Endothelial cell of umbilical vein (primary cell): ENCODE measurements around the gene STAC3. TPM values are rescaled to one million over a fixed set of nuclear protein-coding genes. Genes with fewer than 3 reads are reported as not detected.
A peak's percentile ranks its signal among the peaks of the same experiment; 100 is the strongest.

Experiments used
- BruUV-seq: library from RNA; stranded (reverse); fragments of 400-500 nt; replicated peaks from 2 replicates; lab custom pipeline; 2021; lab: Mats Ljungman, UMichigan
- CTCF ChIA-PET: fragments of 300-600, 350-600 bp; sonication (Branson Sonifier 250); formaldehyde crosslinking; loops from one replicate; lab custom pipeline; 2021; ENCODE audit warnings: antibody characterized with exemption, inconsistent platforms; lab: Charles Lee
- POLR2A ChIA-PET: fragments of 300-600, 350-600 bp; sonication (Branson Sonifier 250); formaldehyde crosslinking; loops from one replicate; lab custom pipeline; 2021; ENCODE audit warnings: antibody characterized with exemption, inconsistent platforms; lab: Charles Lee
- DNase-seq: peaks from one replicate; pipeline ENCODE4 v3.0.0-alpha.2; 2011; ENCODE audit warnings: low read depth, low spot score
- FAIRE-seq: peaks from 2 replicates; lab custom pipeline; 2011; peaks lifted over from hg19 to GRCh38; lab: Jason Lieb, UNC
- H2AFZ ChIP-seq: 2 replicates; pipeline ENCODE4 v1.6.0; 2012; ENCODE audit warnings: low read depth, low read length, control low read depth, inconsistent platforms
- H3K27ac ChIP-seq: 2 replicates; pipeline ENCODE4 v1.5.1; 2011; ENCODE audit warnings: low read depth, mild to moderate bottlenecking, control low read depth, low read length, moderate library complexity; ENCODE audit not compliant: insufficient read depth
- H3K27me3 ChIP-seq, 2 experiments: 2 replicates each; pipeline versions ENCODE4 v1.6.0 to v1.6.1; 2011; ENCODE audit warnings: low read length in 2 of 2, mixed read lengths in 1 of 2; ENCODE audit not compliant: control insufficient read depth in 2 of 2, insufficient read depth in 2 of 2
- H3K36me3 ChIP-seq, 2 experiments: 2 replicates in 1 of 2; 3 replicates in 1 of 2; pipeline ENCODE4 v1.5.1; 2011; ENCODE audit warnings: low read length in 2 of 2, mild to moderate bottlenecking in 1 of 2, moderate library complexity in 1 of 2; ENCODE audit not compliant: control insufficient read depth in 2 of 2, insufficient read depth in 2 of 2; ENCODE audit errors: extremely low read depth in 1 of 2
- H3K4me1 ChIP-seq: 3 replicates; pipeline ENCODE4 v1.5.1; 2011; ENCODE audit warnings: mild to moderate bottlenecking, low read length; ENCODE audit not compliant: control insufficient read depth, insufficient read depth; ENCODE audit errors: extremely low read depth
- H3K4me2 ChIP-seq: 2 replicates; pipeline ENCODE4 v1.6.1; 2011; ENCODE audit warnings: low read length, control low read depth, mixed read lengths; ENCODE audit not compliant: insufficient read depth
- H3K4me3 ChIP-seq, 3 experiments: fragments of 200-600 bp in 1 of 3; sonication (generic), shearing (Covaris generic) in 1 of 3; replicated peaks in 1 of 3; 2 replicates each; pipeline ENCODE4 v1.5.1; 2011 to 2016; ENCODE audit warnings: control low read depth in 3 of 3, low read length in 3 of 3, mild to moderate bottlenecking in 2 of 3, inconsistent platforms in 1 of 3, low read depth in 1 of 3, moderate library complexity in 1 of 3; ENCODE audit not compliant: insufficient read depth in 1 of 3
- H3K79me2 ChIP-seq: 2 replicates; pipeline ENCODE4 v1.6.0; 2012; ENCODE audit warnings: low read length, inconsistent platforms; ENCODE audit not compliant: control insufficient read depth, insufficient read depth
- H3K9ac ChIP-seq: replicated peaks from 2 replicates; pipeline ENCODE3; 2011; ENCODE audit warnings: low read length, control low read depth; ENCODE audit not compliant: insufficient read depth; ENCODE audit errors: extremely low read depth
- H3K9me1 ChIP-seq: replicated peaks from 3 replicates; pipeline ENCODE4 v1.6.0; 2011; ENCODE audit warnings: mild to moderate bottlenecking, low read length; ENCODE audit not compliant: control insufficient read depth, insufficient read depth; ENCODE audit errors: extremely low read depth
- H3K9me3 ChIP-seq: replicated peaks from 2 replicates; pipeline ENCODE4 v1.5.1; 2012; ENCODE audit warnings: low read length, inconsistent platforms; ENCODE audit not compliant: control insufficient read depth, insufficient read depth
- H4K20me1 ChIP-seq: replicated peaks from 2 replicates; pipeline ENCODE3; 2011; ENCODE audit warnings: mild to moderate bottlenecking, low read length; ENCODE audit not compliant: control insufficient read depth, insufficient read depth; ENCODE audit errors: extremely low read depth
- EZH2 ChIP-seq: IDR thresholded peaks from 2 replicates; pipeline ENCODE4 v1.6.1; 2012; ENCODE audit warnings: borderline replicate concordance, low read depth, mild to moderate bottlenecking, moderate library complexity, low read length, inconsistent platforms; ENCODE audit not compliant: severe bottlenecking
- GATA2 ChIP-seq: IDR thresholded peaks from 2 replicates; pipeline ENCODE4 v1.7.0; 2011; ENCODE audit warnings: low read depth, mild to moderate bottlenecking, moderate library complexity, mixed read lengths, low read length; ENCODE audit not compliant: insufficient read length, insufficient read depth
- POLR2AphosphoS5 ChIP-seq: IDR thresholded peaks from 2 replicates; pipeline ENCODE4 v1.6.1; 2012; ENCODE audit warnings: low read depth, mild to moderate bottlenecking, control low read depth, low read length, moderate library complexity; ENCODE audit not compliant: insufficient read depth
- dilution Hi-C: fragments of 300-500 bp; cut with MboI; formaldehyde crosslinking; loops from one replicate; pipeline ENCODE4 v1.15.0; 2019; ENCODE audit warnings: low sequenced_read_pairs; ENCODE audit not compliant: extremely low pct_ligation_motif_present
- intact Hi-C: fragments of 100-400 bp; cut with micrococcal nuclease; formaldehyde crosslinking; loops from one replicate; pipeline ENCODE4 v1.10.0; 2022
- polyA plus RNA-seq, 4 experiments: library from polyadenylated mRNA; depleted of rRNA in 3 of 4; stranded (reverse) in 3 of 4; unstranded in 1 of 4; fragments of >200 nt; gene quantifications; 2 replicates each; pipeline versions ENCODE4 v1.2.1 to v1.2.3, GENCODE V29; 2011 to 2012; ENCODE audit warnings: missing spikeins in 1 of 4
- total RNA-seq: library from RNA; stranded (reverse); gene quantifications from 2 replicates; pipeline ENCODE4 v1.2.3, GENCODE V29; 2021

Gene STAC3
- total and polyA plus RNA-seq, 2 donors (not counting 3 experiments of a cell fraction or from before 2014, with no cell fraction given): 0.36 to 0.55 TPM

GRCh38 chr12:57216014-57216911, 34.7 kb downstream of the STAC3 start, which contains the start of gene NXPH4:
Gene NXPH4 (plus strand): TSS chr12:57216794. CDS start chr12:57216970, 176 bp downstream.
- POLR2A ChIA-PET: interaction anchor here (0.6 kb wide), 1 partner anchor 10 kb away, joined by 4 read pairs; no protein-coding TSS in a partner anchor
- dilution Hi-C loops: no loop called here
- Histone ChIP-seq H3K4me2 (no peak within 1 kb of the TSS), H3K79me2 (no peaks in the 10 kb centered on the region), H2AFZ (no peak within 1 kb of the TSS), H4K20me1 (no peaks in the 10 kb centered on the region), H3K9me1 (no peaks in the 10 kb centered on the region), H3K9ac (no peak within 1 kb of the TSS), H3K27me3 (peaks cover 62 to 68% of the 10 kb centered on the region in 2 experiments), H3K4me3 (peak within 1 kb of the TSS in 1 of 3 experiments; percentile 22), H3K27ac (no peak within 1 kb of the TSS), H3K4me1 (peaks cover 2% of the 10 kb centered on the region), H3K9me3 (no peaks in the 10 kb centered on the region), H3K36me3 (no peaks in the 10 kb centered on the region)
- no peak for DNase-seq
- intact Hi-C loops: no loop called here
- no peak for TF ChIP-seq GATA2
- TF ChIP-seq EZH2: peak; percentile 79
- CTCF ChIA-PET: interaction anchor here (0.7 to 4.7 kb wide), 4 partner anchors 11 to 26 kb away, joined by 3 to 214 read pairs (median 57); partner anchors contain the start of gene SHMT2
- no TSS peak for BruUV-seq
- FAIRE-seq: no peak

- no peaks in the 10 kb centered on the region for H3K36me3 ChIP-seq
- H3K4me1 ChIP-seq: peaks cover 2% of the 10 kb centered on the region
- DNase-seq (no peak), FAIRE-seq (no peak)
- H3K9ac ChIP-seq: no peak overlapping the region
- no TSS peak for BruUV-seq
- no peaks in the 10 kb centered on the region for H3K9me1 ChIP-seq
- ChIA-PET POLR2A (interaction anchor here (0.6 kb wide), 1 partner anchor 11 kb away, joined by 4 read pairs; no protein-coding TSS in a partner anchor), CTCF (interaction anchor here (0.7 to 4.7 kb wide), 3 partner anchors 12 to 26 kb away, joined by 3 to 214 read pairs (median 54); partner anchors contain the start of gene SHMT2)
- TF ChIP-seq POLR2AphosphoS5 (no peak), EZH2 (peak; percentile 89)
- no peaks in the 10 kb centered on the region for H4K20me1 ChIP-seq
- H2AFZ ChIP-seq: no peak overlapping the region
- no peak overlapping the region for H3K27ac ChIP-seq
- dilution Hi-C loops: no loop called here
- no peak overlapping the region for H3K4me2 ChIP-seq
- H3K27me3 ChIP-seq: peaks cover 56 to 62% of the 10 kb centered on the region in 2 experiments
- H3K9me3 ChIP-seq: no peaks in the 10 kb centered on the region
- no peak overlapping the region for H3K4me3 ChIP-seq
- H3K79me2 ChIP-seq: no peaks in the 10 kb centered on the region
- intact Hi-C loops: no loop called here
Measured at GRCh38 chr12:57215668-57216013, 35.3 kb downstream of the STAC3 start.
